HepG2 (cell line): Measurements from ENCODE around the gene TNFAIP1. TPM values are rescaled to one million over a fixed set of nuclear protein-coding genes. Genes with fewer than 3 reads are reported as not detected.

Experiments
- ATF4 ChIP-seq, 2 experiments: fragments of 450-650 bp in 1 of 2; sonication (generic) in 1 of 2; formaldehyde crosslinking; IDR thresholded peaks; 2 replicates each; pipeline versions ENCODE4 v1.5.0 to v1.8.0; 2020 to 2022; ENCODE audit warnings: mild to moderate bottlenecking in 1 of 2, missing genetic modification reagents in 1 of 2
- LBX2 ChIP-seq: sonication (generic); formaldehyde crosslinking; IDR thresholded peaks from 2 replicates; pipeline ENCODE4 v1.5.0; 2020; ENCODE audit warnings: missing genetic modification reagents, mild to moderate bottlenecking, borderline replicate concordance
- MEIS2 ChIP-seq: sonication (generic); formaldehyde crosslinking; IDR thresholded peaks from 2 replicates; pipeline ENCODE4 v1.9.0; 2021; ENCODE audit warnings: mild to moderate bottlenecking, missing genetic modification reagents
- SETDB1 ChIP-seq: sonication (generic); formaldehyde crosslinking; IDR thresholded peaks from 2 replicates; pipeline ENCODE4 v1.5.1; 2020; ENCODE audit warnings: missing genetic modification reagents, mild to moderate bottlenecking, borderline replicate concordance
- ZBTB49 ChIP-seq: sonication (generic); formaldehyde crosslinking; IDR thresholded peaks from 2 replicates; pipeline ENCODE4 v1.4.0; 2020; ENCODE audit warnings: missing genetic modification reagents, borderline replicate concordance
- ZNF20 ChIP-seq: sonication (generic); formaldehyde crosslinking; IDR thresholded peaks from 2 replicates; pipeline ENCODE4 v1.4.0; 2020; ENCODE audit warnings: mild to moderate bottlenecking, moderate library complexity, missing genetic modification reagents
- ZNF770 ChIP-seq: sonication (generic); formaldehyde crosslinking; IDR thresholded peaks from 2 replicates; pipeline ENCODE4 v1.5.0; 2020; ENCODE audit warnings: mild to moderate bottlenecking, missing genetic modification reagents
- polyA plus RNA-seq, 8 experiments: library from polyadenylated mRNA; depleted of rRNA in 3 of 8; stranded (reverse) in 7 of 8; unstranded in 1 of 8; fragments of >200 nt; fragmentation: Illumina TruSeq in 4 of 8; extraction: Trizol in 4 of 8; gene quantifications; 2 replicates each; pipeline versions ENCODE4 v1.2.1 to v1.2.3, GENCODE V29; 2011 to 2016; ENCODE audit warnings: low read depth in 4 of 8, missing spikeins in 1 of 8, mixed read lengths in 1 of 8; ENCODE audit not compliant: insufficient read depth in 1 of 8
- total RNA-seq, 5 experiments: library from RNA; depleted of rRNA; stranded (reverse); fragments of >200 nt; fragmentation: Illumina TruSeq; extraction: Trizol; gene quantifications; 2 replicates each; pipeline ENCODE4 v1.2.3, GENCODE V29; 2016; ENCODE audit warnings: low read depth in 1 of 5

The TNFAIP1 gene
- total and polyA plus RNA-seq, 2 of the 13 experiments (the other 11 are each of a cell fraction or from before 2014, with no cell fraction given), result 17.5 to 40.6 TPM

- TF ChIP-seq ATF4 (CRISPR knock-in tag; IDR thresholded peaks at IDR 0.05), result no peak
- no peak for TF ChIP-seq SETDB1 (CRISPR knock-in tag)
- TF ChIP-seq ZNF770 (CRISPR knock-in tag), result no peak
- no peak for TF ChIP-seq LBX2
- no peak for TF ChIP-seq MEIS2 (CRISPR knock-in tag)
- TF ChIP-seq ZNF20 (CRISPR knock-in tag), result no peak
- no peak for TF ChIP-seq ZBTB49
- TF ChIP-seq, all 625 proteins: peak for 0
These were observed 28.6 kb upstream of the TNFAIP1 start (continued) for GRCh38 chr17:28306954-28307401.
